Loucy (cell line): ENCODE data around the gene BST1.

Experiments
- EZH2phosphoT487 ChIP-seq: fragments of 200-600 bp; IDR thresholded peaks from 2 replicates; pipeline ENCODE4 v1.6.1; 2018; ENCODE audit warnings: antibody characterized with exemption, mild to moderate bottlenecking, moderate library complexity, borderline replicate concordance
- TF ChIP-seq, protein P1 (sequence below): fragments of 200-600 bp; sonication (generic); conservative IDR thresholded peaks from 2 replicates; pipeline ENCODE4 v1.5.1; 2014; ENCODE audit warnings: mild to moderate bottlenecking, antibody characterized with exemption, low read length

DNA sequence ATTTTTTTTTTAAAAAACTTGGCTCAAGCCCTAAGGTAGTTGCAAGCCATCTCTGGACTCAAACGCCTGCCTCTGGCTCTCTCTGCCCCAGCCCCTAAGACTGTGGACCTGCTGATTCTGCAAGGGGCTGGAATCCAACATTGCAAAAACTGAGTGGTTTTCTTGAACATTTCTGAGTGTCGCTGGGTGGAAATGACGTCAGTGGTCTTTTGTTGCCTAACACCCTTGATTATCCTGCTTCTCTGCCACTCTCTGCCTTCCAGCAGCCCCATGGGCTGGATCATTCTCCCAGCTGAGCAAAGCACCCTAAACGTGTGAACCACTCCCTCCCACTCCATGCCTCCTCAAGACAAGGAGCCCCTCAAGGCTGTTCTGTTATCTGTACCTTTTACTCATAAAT is 16.6 kb downstream of the BST1 start:
- TF ChIP-seq, protein P1, sequence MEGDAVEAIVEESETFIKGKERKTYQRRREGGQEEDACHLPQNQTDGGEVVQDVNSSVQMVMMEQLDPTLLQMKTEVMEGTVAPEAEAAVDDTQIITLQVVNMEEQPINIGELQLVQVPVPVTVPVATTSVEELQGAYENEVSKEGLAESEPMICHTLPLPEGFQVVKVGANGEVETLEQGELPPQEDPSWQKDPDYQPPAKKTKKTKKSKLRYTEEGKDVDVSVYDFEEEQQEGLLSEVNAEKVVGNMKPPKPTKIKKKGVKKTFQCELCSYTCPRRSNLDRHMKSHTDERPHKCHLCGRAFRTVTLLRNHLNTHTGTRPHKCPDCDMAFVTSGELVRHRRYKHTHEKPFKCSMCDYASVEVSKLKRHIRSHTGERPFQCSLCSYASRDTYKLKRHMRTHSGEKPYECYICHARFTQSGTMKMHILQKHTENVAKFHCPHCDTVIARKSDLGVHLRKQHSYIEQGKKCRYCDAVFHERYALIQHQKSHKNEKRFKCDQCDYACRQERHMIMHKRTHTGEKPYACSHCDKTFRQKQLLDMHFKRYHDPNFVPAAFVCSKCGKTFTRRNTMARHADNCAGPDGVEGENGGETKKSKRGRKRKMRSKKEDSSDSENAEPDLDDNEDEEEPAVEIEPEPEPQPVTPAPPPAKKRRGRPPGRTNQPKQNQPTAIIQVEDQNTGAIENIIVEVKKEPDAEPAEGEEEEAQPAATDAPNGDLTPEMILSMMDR, result no peak
- no peak for TF ChIP-seq EZH2phosphoT487
